Mesothelial cell of epicardium (in vitro differentiated cells): ENCODE results near the gene SPATA16. TPM values are rescaled to one million over a fixed set of nuclear protein-coding genes. Genes with fewer than 3 reads are reported as not detected.

Source experiments
- DNase-seq, 2 experiments: peaks; one replicate each; pipeline ENCODE4 v3.0.0; 2021; ENCODE audit warnings: low spot score in 2 of 2; ENCODE audit not compliant: unreplicated experiment in 2 of 2
- H3K27ac Mint-ChIP-seq: 2 replicates; pipeline ENCODE4 v1.8.0; 2021; ENCODE audit warnings: mixed read lengths
- H3K27me3 Mint-ChIP-seq: 2 replicates; pipeline ENCODE4 v1.8.0; 2021; ENCODE audit warnings: low read depth, mixed read lengths
- H3K36me3 Mint-ChIP-seq: 2 replicates; pipeline ENCODE4 v1.8.0; 2021; ENCODE audit warnings: mixed read lengths
- H3K4me1 Mint-ChIP-seq: 2 replicates; pipeline ENCODE4 v1.8.0; 2021; ENCODE audit warnings: mixed read lengths
- H3K4me3 Mint-ChIP-seq: 2 replicates; pipeline ENCODE4 v1.8.0; 2021; ENCODE audit warnings: mild to moderate bottlenecking, moderate library complexity, mixed read lengths
- H3K9me3 Mint-ChIP-seq: 2 replicates; pipeline ENCODE4 v1.8.0; 2021; ENCODE audit warnings: mixed read lengths
- CTCF ChIP-seq: fragments of 200-600 bp; sonication (generic); IDR thresholded peaks from one replicate; pipeline ENCODE4 v1.5.0; 2021; ENCODE audit warnings: antibody characterized with exemption; ENCODE audit not compliant: unreplicated experiment
- total RNA-seq: library from RNA; stranded (reverse); gene quantifications from 3 replicates; pipeline ENCODE4 v1.2.1, GENCODE V29; 2021

Gene SPATA16
- total RNA-seq, 1 donor from 2014 or later, result not detected

GRCh38 chr3:173009410-173009809 is 131.6 kb downstream of the SPATA16 start:
- Mint-ChIP-seq H3K27ac (no peak overlapping the region), H3K27me3 (no peaks in the 10 kb centered on the region), H3K4me1 (peaks cover 15% of the 10 kb centered on the region), H3K9me3 (peaks cover 11% of the 10 kb centered on the region), H3K4me3 (no peak overlapping the region), H3K36me3 (no peaks in the 10 kb centered on the region)
- no peak for DNase-seq
- no peak for TF ChIP-seq CTCF

GRCh38 chr3:173008978-173009377 is 132.1 kb downstream of the SPATA16 start:
- no peak for DNase-seq
- H3K9me3 Mint-ChIP-seq, result peaks cover 9% of the 10 kb centered on the region
- TF ChIP-seq CTCF, result no peak
- H3K27ac Mint-ChIP-seq, result no peak overlapping the region
- H3K4me1 Mint-ChIP-seq, result peaks cover 15% of the 10 kb centered on the region
- H3K27me3 Mint-ChIP-seq, result no peaks in the 10 kb centered on the region
- no peaks in the 10 kb centered on the region for H3K36me3 Mint-ChIP-seq
- no peak overlapping the region for H3K4me3 Mint-ChIP-seq

GRCh38 chr3:173007079-173007723 is 133.8 kb downstream of the SPATA16 start:
- Mint-ChIP-seq H3K27ac (no peak overlapping the region), H3K27me3 (no peaks in the 10 kb centered on the region), H3K36me3 (no peaks in the 10 kb centered on the region), H3K9me3 (peaks cover 4% of the 10 kb centered on the region), H3K4me3 (no peak overlapping the region), H3K4me1 (peaks cover 15% of the 10 kb centered on the region)
- no peak for DNase-seq
- TF ChIP-seq CTCF, result no peak

GRCh38 chr3:173006006-173006405 is 135.0 kb downstream of the SPATA16 start:
- Mint-ChIP-seq H3K4me1 (peaks cover 15% of the 10 kb centered on the region), H3K9me3 (no peaks in the 10 kb centered on the region), H3K4me3 (no peak overlapping the region), H3K36me3 (no peaks in the 10 kb centered on the region), H3K27ac (no peak overlapping the region), H3K27me3 (no peaks in the 10 kb centered on the region)
- DNase-seq, result no peak
- TF ChIP-seq CTCF, result no peak

- Mint-ChIP-seq H3K4me1 (peaks cover 15% of the 10 kb centered on the region), H3K36me3 (peaks cover 3% of the 10 kb centered on the region), H3K9me3 (peaks cover 8% of the 10 kb centered on the region), H3K27me3 (no peaks in the 10 kb centered on the region), H3K4me3 (no peak overlapping the region), H3K27ac (no peak overlapping the region)
- no peak for DNase-seq
- TF ChIP-seq CTCF, result no peak
Measured at GRCh38 chr3:173004681-173005080, 136.4 kb downstream of the SPATA16 start.
